ENCODE measurements around the gene COX20.

COX20 gene

GRCh38 chr1:244804841-244805240 is 30.6 kb upstream of the COX20 start:
- Histone ChIP-seq H3K27ac (ENCODE audit: low read depth, low read length, poor library complexity, severe bottlenecking) (no peak overlapping the region), H2AFZ (ENCODE audit: low read length) (no peak overlapping the region), H3K4me3 (ENCODE audit: low read depth, low read length, poor library complexity, severe bottlenecking) (no peak overlapping the region), H3K79me2 (ENCODE audit: insufficient read depth, low read length) (no peaks in the 10 kb centered on the region), H3K36me3 (ENCODE audit: insufficient read depth, low read length) (no peaks in the 10 kb centered on the region), H3F3A (ENCODE audit: insufficient read depth, low read length) (no peaks in the 10 kb centered on the region), H3K4me1 (ENCODE audit: insufficient read depth, low read length, severe bottlenecking) (peaks cover 10% of the 10 kb centered on the region), H3K9ac (ENCODE audit: low read length) (no peak overlapping the region), H3K27me3 (ENCODE audit: insufficient read depth, low read length) (no peaks in the 10 kb centered on the region), H3K9me2 (ENCODE audit: low read depth, low read length) (no peaks in the 10 kb centered on the region), H4K20me1 (ENCODE audit: insufficient read depth, low read length) (no peaks in the 10 kb centered on the region), H3K4me2 (ENCODE audit: low read length) (no peak overlapping the region), H3K9me3 (ENCODE audit: low read length) (no peaks in the 10 kb centered on the region)
- no peak for TF ChIP-seq EZH2 (IDR thresholded peaks at IDR 0.05; ENCODE audit: borderline replicate concordance, low read length)
- no peak for TF ChIP-seq CTCF (IDR thresholded peaks at IDR 0.05; ENCODE audit: low read length)

- no peak overlapping the region for H3K4me2 ChIP-seq (ENCODE audit: low read length)
Observed at GRCh38 chr1:244807138-244807537, 28.3 kb upstream of the COX20 start.

GRCh38 chr1:244810221-244810620 is 25.2 kb upstream of the COX20 start:
- H3K36me3 ChIP-seq (ENCODE audit: insufficient read depth, low read length) = no peaks in the 10 kb centered on the region
- no peaks in the 10 kb centered on the region for H3F3A ChIP-seq (ENCODE audit: insufficient read depth, low read length)
- no peaks in the 10 kb centered on the region for H3K9me2 ChIP-seq (ENCODE audit: low read depth, low read length)
- H3K4me3 ChIP-seq (ENCODE audit: low read depth, low read length, poor library complexity, severe bottlenecking) = no peak overlapping the region
- H3K9me3 ChIP-seq (ENCODE audit: low read length) = no peaks in the 10 kb centered on the region
- H2AFZ ChIP-seq (ENCODE audit: low read length) = no peak overlapping the region
- H4K20me1 ChIP-seq (ENCODE audit: insufficient read depth, low read length) = no peaks in the 10 kb centered on the region
- no peaks in the 10 kb centered on the region for H3K27me3 ChIP-seq (ENCODE audit: insufficient read depth, low read length)
- no peak overlapping the region for H3K9ac ChIP-seq (ENCODE audit: low read length)
- no peak for TF ChIP-seq EZH2 (IDR thresholded peaks at IDR 0.05; ENCODE audit: borderline replicate concordance, low read length)
- TF ChIP-seq CTCF (IDR thresholded peaks at IDR 0.05; ENCODE audit: low read length) = no peak
- peaks cover 7% of the 10 kb centered on the region for H3K4me1 ChIP-seq (ENCODE audit: insufficient read depth, low read length, severe bottlenecking)
- no peak overlapping the region for H3K4me2 ChIP-seq (ENCODE audit: low read length)
- no peaks in the 10 kb centered on the region for H3K79me2 ChIP-seq (ENCODE audit: insufficient read depth, low read length)
- H3K27ac ChIP-seq (ENCODE audit: low read depth, low read length, poor library complexity, severe bottlenecking) = no peak overlapping the region

More at GRCh38 chr1:244807138-244807537, 28.3 kb upstream of the COX20 start:
- Histone ChIP-seq H3K4me3 (ENCODE audit: low read depth, low read length, poor library complexity, severe bottlenecking) (no peak overlapping the region), H3K27ac (ENCODE audit: low read depth, low read length, poor library complexity, severe bottlenecking) (no peak overlapping the region), H3K9ac (ENCODE audit: low read length) (no peak overlapping the region), H3K4me1 (ENCODE audit: insufficient read depth, low read length, severe bottlenecking) (no peaks in the 10 kb centered on the region), H3K27me3 (ENCODE audit: insufficient read depth, low read length) (no peaks in the 10 kb centered on the region), H3K79me2 (ENCODE audit: insufficient read depth, low read length) (no peaks in the 10 kb centered on the region), H2AFZ (ENCODE audit: low read length) (no peak overlapping the region), H3K9me2 (ENCODE audit: low read depth, low read length) (no peaks in the 10 kb centered on the region), H3F3A (ENCODE audit: insufficient read depth, low read length) (no peaks in the 10 kb centered on the region), H4K20me1 (ENCODE audit: insufficient read depth, low read length) (no peaks in the 10 kb centered on the region), H3K9me3 (ENCODE audit: low read length) (no peaks in the 10 kb centered on the region), H3K36me3 (ENCODE audit: insufficient read depth, low read length) (no peaks in the 10 kb centered on the region)
- TF ChIP-seq CTCF (IDR thresholded peaks at IDR 0.05; ENCODE audit: low read length) (no peak), EZH2 (IDR thresholded peaks at IDR 0.05; ENCODE audit: borderline replicate concordance, low read length) (no peak)
